Liver (tissue), 9 donors: ENCODE results near the gene RAI1. TPM values are rescaled to one million over a fixed set of nuclear protein-coding genes. Genes with fewer than 3 reads are reported as not detected.
A peak's percentile ranks its signal among the peaks of the same experiment; 100 is the strongest.

Experiments
- DNase-seq: peaks from one replicate; pipeline ENCODE4 v3.0.0-alpha.2; 2017; ENCODE audit warnings: low spot score
- H3K27ac ChIP-seq, 2 donors: one replicate each; pipeline ENCODE4 v1.7.0; 2013; ENCODE audit warnings: inconsistent platforms in 2 of 2, low read length in 2 of 2, control low read depth in 1 of 2, low read depth in 1 of 2, mild to moderate bottlenecking in 1 of 2
- H3K27me3 ChIP-seq, 4 donors: one replicate each; pipeline versions ENCODE4 v1.6.1 to v1.7.0; 2013; ENCODE audit warnings: low read length in 3 of 4, inconsistent platforms in 1 of 4, mild to moderate bottlenecking in 1 of 4, moderate library complexity in 1 of 4; ENCODE audit not compliant: control insufficient read depth in 4 of 4, insufficient read depth in 4 of 4
- H3K36me3 ChIP-seq, 4 donors: one replicate each; pipeline versions ENCODE4 v1.6.1 to v1.7.0; 2013; ENCODE audit warnings: low read length in 3 of 4, mild to moderate bottlenecking in 3 of 4, low read depth in 1 of 4, moderate library complexity in 1 of 4; ENCODE audit not compliant: control insufficient read depth in 4 of 4, insufficient read depth in 3 of 4
- H3K4me1 ChIP-seq, 4 donors: one replicate each; pipeline versions ENCODE4 v1.6.1 to v1.7.0; 2013; ENCODE audit warnings: low read length in 3 of 4, mild to moderate bottlenecking in 3 of 4, moderate library complexity in 1 of 4; ENCODE audit not compliant: control insufficient read depth in 4 of 4, insufficient read depth in 4 of 4
- H3K4me3 ChIP-seq, 3 donors: one replicate each; pipeline versions ENCODE4 v1.6.1 to v1.7.0; 2013; ENCODE audit warnings: low read length in 3 of 3, control low read depth in 1 of 3, low read depth in 1 of 3, mild to moderate bottlenecking in 1 of 3
- H3K9ac ChIP-seq, 2 donors: one replicate each; pipeline ENCODE4 v1.7.0; 2013; ENCODE audit warnings: low read length in 2 of 2, mild to moderate bottlenecking in 2 of 2, moderate library complexity in 2 of 2, control low read depth in 1 of 2, low read depth in 1 of 2
- H3K9me3 ChIP-seq, 4 donors: one replicate each; pipeline versions ENCODE4 v1.6.1 to v1.7.0; 2013; ENCODE audit warnings: low read length in 3 of 4; ENCODE audit not compliant: control insufficient read depth in 4 of 4
- EGR1 ChIP-seq, 2 donors: IDR thresholded peaks; 2 replicates each; pipeline ENCODE4 v1.6.1; 2016 to 2018; ENCODE audit warnings: antibody characterized with exemption in 2 of 2, low read depth in 2 of 2
- FOXA2 ChIP-seq: IDR thresholded peaks from 2 replicates; pipeline ENCODE4 v1.6.1; 2016; ENCODE audit warnings: antibody characterized with exemption
- GABPA ChIP-seq, 2 donors: IDR thresholded peaks in 1 of 2; conservative IDR thresholded peaks in 1 of 2; 2 replicates each; pipeline ENCODE4 v1.6.1; 2016; ENCODE audit warnings: antibody characterized with exemption in 2 of 2, mild to moderate bottlenecking in 1 of 2, moderate library complexity in 1 of 2
- HNF4A ChIP-seq, 2 donors: conservative IDR thresholded peaks; 2 replicates each; pipeline ENCODE4 v1.6.1; 2016; ENCODE audit warnings: antibody characterized with exemption in 2 of 2, mild to moderate bottlenecking in 2 of 2
- JUND ChIP-seq, 2 donors: IDR thresholded peaks; 2 replicates each; pipeline ENCODE4 v1.6.1; 2016; ENCODE audit warnings: antibody characterized with exemption in 2 of 2
- RAD21 ChIP-seq, 2 donors: IDR thresholded peaks; 2 replicates each; pipeline ENCODE4 v1.6.1; 2016; ENCODE audit warnings: antibody characterized with exemption in 2 of 2, mild to moderate bottlenecking in 2 of 2
- RXRA ChIP-seq, 2 donors: IDR thresholded peaks; 2 replicates each; pipeline ENCODE4 v1.6.1; 2017 to 2018; ENCODE audit warnings: antibody characterized with exemption in 2 of 2, mild to moderate bottlenecking in 1 of 2
- SP1 ChIP-seq: IDR thresholded peaks from 2 replicates; pipeline ENCODE4 v1.6.1; 2018; ENCODE audit warnings: antibody characterized with exemption, mild to moderate bottlenecking
- TAF1 ChIP-seq: conservative IDR thresholded peaks from 2 replicates; pipeline ENCODE4 v1.6.1; 2016; ENCODE audit warnings: antibody characterized with exemption, mild to moderate bottlenecking
- YY1 ChIP-seq: IDR thresholded peaks from 2 replicates; pipeline ENCODE4 v1.6.1; 2016; ENCODE audit warnings: antibody characterized with exemption, mild to moderate bottlenecking
- WGBS: extraction: QIAGEN DNeasy Blood & Tissue Kit; methylation state at CpG from one replicate; pipeline ENCODE4 v1.1.7; 2013; 5-methylcytosine and 5-hydroxymethylcytosine counted together
- polyA plus RNA-seq, 2 donors: library from polyadenylated mRNA; stranded (reverse) in 1 of 2; unstranded in 1 of 2; fragments of 200-250 nt in 1 of 2; fragments of >200 nt in 1 of 2; fragmentation: Nextera tagmentation in 1 of 2; extraction: Ambion mirVana in 1 of 2; gene quantifications; one replicate each; pipeline versions ENCODE4 v1.2.1 to v1.2.3, GENCODE V29; 2013 to 2015
- total RNA-seq, 2 donors: library from RNA; depleted of rRNA; stranded (reverse); fragments of >200 nt; gene quantifications; one replicate each; pipeline ENCODE4 v1.2.3, GENCODE V29; 2014
- TF ChIP-seq, protein P1 (sequence below): IDR thresholded peaks from 2 replicates; pipeline ENCODE4 v1.6.1; 2016; ENCODE audit warnings: antibody characterized with exemption, mild to moderate bottlenecking
- TF ChIP-seq, protein P2 (sequence below): fragments of 150-350 bp; IDR thresholded peaks from 2 replicates; pipeline ENCODE4 v1.5.1; 2017; ENCODE audit warnings: improper control_type of control experiment, low read depth, low read length; ENCODE audit not compliant: missing input control
- TF ChIP-seq, protein P3 (sequence below): IDR thresholded peaks from 2 replicates; pipeline ENCODE4 v1.6.1; 2016; ENCODE audit warnings: antibody characterized with exemption
- TF ChIP-seq, protein P4 (sequence below): IDR thresholded peaks from 2 replicates; pipeline ENCODE4 v1.6.1; 2016; ENCODE audit warnings: antibody characterized with exemption
- donor health status: healthy.
- donor health status: healthy.
- donor health status: healthy.
- donor health status: healthy.
- donor health status: healthy.

RAI1 gene
- total and polyA plus RNA-seq, 4 donors, result 0.57 to 7.6 (median 5.3) TPM

DNA sequence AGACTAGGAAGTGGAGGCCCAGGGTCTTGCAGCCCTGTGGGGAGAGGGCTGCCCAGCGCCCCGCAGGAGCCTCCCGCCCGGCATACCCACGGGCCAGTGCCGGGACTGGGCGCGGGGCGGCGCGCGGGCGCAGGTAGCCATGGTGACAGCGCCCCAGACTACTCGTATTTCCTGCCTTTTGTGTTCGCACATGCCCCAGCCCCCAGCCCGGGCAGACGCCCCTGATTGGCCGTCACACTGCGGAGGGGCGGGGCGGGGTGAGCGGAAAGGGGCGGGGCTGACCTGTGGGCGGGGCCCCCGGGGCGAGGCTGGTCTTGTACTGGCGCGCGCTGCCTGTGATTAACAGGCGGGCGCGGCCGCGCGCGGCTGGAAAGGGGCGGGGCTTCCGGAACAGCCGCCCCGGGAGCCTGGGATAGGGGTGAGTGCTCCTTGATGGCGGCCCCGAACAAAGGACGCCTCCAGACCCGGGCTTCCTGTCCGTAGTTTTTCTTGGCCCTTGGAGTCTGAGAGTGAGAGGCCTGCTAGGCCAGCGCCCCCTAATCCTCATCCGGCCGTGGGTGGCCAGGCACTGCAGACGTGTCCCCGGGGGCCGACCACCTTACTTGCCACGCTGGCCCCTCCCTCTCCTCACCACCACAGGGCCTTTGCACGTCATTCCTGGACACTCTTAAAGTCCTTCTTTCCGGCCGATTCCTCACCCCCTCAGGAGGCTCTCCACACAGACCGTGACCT is 71.0 kb downstream of the RAI1 start:
- H3K27me3 ChIP-seq, result no peaks in the 10 kb centered on the region
- H3K4me1 ChIP-seq, result peaks cover 4 to 24% (median 15%) of the 10 kb centered on the region in 4 donors
- no peaks in the 10 kb centered on the region for H3K36me3 ChIP-seq
- H3K9ac ChIP-seq, result peak overlapping the region in 1 of 2 donors; percentile 67
- WGBS, result 6% methylated on average over 57 of the region's 57 CpGs
- peak overlapping the region in 2 of 3 donors; percentile 46 to 52 for H3K4me3 ChIP-seq
- peak; percentile 99 for DNase-seq
- no peaks in the 10 kb centered on the region for H3K9me3 ChIP-seq
- TF ChIP-seq JUND (IDR thresholded peaks at IDR 0.05) (no peak), RXRA (IDR thresholded peaks at IDR 0.05) (peak; percentile 16 to 22), YY1 (peak; percentile 73), RAD21 (IDR thresholded peaks at IDR 0.05) (peak; percentile 22 to 55), FOXA2 (no peak), TAF1 (no peak), HNF4A (conservative IDR thresholded peaks at IDR 0.05) (peak in 1 of 2 donors; percentile 8), SP1 (peak; percentile 69), GABPA (IDR thresholded peaks at IDR 0.05 in 1 of 2, conservative IDR thresholded peaks at IDR 0.05 in 1 of 2) (peak in 1 of 2 donors; percentile 73)
- TF ChIP-seq, protein P1, sequence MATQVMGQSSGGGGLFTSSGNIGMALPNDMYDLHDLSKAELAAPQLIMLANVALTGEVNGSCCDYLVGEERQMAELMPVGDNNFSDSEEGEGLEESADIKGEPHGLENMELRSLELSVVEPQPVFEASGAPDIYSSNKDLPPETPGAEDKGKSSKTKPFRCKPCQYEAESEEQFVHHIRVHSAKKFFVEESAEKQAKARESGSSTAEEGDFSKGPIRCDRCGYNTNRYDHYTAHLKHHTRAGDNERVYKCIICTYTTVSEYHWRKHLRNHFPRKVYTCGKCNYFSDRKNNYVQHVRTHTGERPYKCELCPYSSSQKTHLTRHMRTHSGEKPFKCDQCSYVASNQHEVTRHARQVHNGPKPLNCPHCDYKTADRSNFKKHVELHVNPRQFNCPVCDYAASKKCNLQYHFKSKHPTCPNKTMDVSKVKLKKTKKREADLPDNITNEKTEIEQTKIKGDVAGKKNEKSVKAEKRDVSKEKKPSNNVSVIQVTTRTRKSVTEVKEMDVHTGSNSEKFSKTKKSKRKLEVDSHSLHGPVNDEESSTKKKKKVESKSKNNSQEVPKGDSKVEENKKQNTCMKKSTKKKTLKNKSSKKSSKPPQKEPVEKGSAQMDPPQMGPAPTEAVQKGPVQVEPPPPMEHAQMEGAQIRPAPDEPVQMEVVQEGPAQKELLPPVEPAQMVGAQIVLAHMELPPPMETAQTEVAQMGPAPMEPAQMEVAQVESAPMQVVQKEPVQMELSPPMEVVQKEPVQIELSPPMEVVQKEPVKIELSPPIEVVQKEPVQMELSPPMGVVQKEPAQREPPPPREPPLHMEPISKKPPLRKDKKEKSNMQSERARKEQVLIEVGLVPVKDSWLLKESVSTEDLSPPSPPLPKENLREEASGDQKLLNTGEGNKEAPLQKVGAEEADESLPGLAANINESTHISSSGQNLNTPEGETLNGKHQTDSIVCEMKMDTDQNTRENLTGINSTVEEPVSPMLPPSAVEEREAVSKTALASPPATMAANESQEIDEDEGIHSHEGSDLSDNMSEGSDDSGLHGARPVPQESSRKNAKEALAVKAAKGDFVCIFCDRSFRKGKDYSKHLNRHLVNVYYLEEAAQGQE, result peak; percentile 14
- TF ChIP-seq, protein P2, sequence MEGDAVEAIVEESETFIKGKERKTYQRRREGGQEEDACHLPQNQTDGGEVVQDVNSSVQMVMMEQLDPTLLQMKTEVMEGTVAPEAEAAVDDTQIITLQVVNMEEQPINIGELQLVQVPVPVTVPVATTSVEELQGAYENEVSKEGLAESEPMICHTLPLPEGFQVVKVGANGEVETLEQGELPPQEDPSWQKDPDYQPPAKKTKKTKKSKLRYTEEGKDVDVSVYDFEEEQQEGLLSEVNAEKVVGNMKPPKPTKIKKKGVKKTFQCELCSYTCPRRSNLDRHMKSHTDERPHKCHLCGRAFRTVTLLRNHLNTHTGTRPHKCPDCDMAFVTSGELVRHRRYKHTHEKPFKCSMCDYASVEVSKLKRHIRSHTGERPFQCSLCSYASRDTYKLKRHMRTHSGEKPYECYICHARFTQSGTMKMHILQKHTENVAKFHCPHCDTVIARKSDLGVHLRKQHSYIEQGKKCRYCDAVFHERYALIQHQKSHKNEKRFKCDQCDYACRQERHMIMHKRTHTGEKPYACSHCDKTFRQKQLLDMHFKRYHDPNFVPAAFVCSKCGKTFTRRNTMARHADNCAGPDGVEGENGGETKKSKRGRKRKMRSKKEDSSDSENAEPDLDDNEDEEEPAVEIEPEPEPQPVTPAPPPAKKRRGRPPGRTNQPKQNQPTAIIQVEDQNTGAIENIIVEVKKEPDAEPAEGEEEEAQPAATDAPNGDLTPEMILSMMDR, result peak; percentile 42
- H3K27ac ChIP-seq, result peak overlapping the region; percentile 52 to 79

DNA sequence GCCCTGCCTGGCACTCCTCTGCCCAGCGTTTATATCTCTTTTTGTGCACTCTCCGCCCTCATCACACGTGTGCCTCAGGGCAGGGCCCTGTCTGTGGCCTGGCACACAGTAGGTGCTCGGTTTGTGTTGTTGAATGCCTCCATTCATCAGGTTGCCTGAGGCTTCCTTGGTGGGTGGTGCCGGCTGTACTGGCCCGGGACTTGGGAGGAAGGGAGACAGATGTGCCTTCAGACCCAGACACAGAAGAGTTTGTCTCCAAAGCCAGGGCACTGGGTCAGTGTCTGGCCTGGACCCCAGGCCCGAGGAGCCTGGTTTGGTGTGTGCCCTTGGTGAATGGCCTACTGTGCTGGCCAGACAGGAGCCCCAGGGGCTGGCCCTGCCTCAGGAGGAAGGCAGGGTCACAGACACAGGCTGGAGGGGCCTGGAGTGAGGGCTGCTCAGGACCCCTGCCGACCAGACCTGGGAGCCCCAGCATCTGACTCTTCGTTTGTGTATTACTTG is 71.6 kb downstream of the RAI1 start:
- H3K4me3 ChIP-seq, result peak overlapping the region in 2 of 3 donors; percentile 23 to 52
- DNase-seq, result no peak

More for the DNA sequence above, 71.6 kb downstream of the RAI1 start:
- peaks cover 4 to 24% (median 15%) of the 10 kb centered on the region in 4 donors for H3K4me1 ChIP-seq
- peak overlapping the region; percentile 33 to 52 for H3K27ac ChIP-seq
- H3K36me3 ChIP-seq, result no peaks in the 10 kb centered on the region
- 61% methylated on average over 9 of the region's 9 CpGs for WGBS
- no peaks in the 10 kb centered on the region for H3K27me3 ChIP-seq
- no peak overlapping the region for H3K9ac ChIP-seq
- no peak for TF ChIP-seq RXRA (IDR thresholded peaks at IDR 0.05)
- no peak for TF ChIP-seq EGR1 (IDR thresholded peaks at IDR 0.05; ENCODE audit: low read depth in 2 of 2)
- TF ChIP-seq JUND (IDR thresholded peaks at IDR 0.05), result no peak
- TF ChIP-seq, protein P3, sequence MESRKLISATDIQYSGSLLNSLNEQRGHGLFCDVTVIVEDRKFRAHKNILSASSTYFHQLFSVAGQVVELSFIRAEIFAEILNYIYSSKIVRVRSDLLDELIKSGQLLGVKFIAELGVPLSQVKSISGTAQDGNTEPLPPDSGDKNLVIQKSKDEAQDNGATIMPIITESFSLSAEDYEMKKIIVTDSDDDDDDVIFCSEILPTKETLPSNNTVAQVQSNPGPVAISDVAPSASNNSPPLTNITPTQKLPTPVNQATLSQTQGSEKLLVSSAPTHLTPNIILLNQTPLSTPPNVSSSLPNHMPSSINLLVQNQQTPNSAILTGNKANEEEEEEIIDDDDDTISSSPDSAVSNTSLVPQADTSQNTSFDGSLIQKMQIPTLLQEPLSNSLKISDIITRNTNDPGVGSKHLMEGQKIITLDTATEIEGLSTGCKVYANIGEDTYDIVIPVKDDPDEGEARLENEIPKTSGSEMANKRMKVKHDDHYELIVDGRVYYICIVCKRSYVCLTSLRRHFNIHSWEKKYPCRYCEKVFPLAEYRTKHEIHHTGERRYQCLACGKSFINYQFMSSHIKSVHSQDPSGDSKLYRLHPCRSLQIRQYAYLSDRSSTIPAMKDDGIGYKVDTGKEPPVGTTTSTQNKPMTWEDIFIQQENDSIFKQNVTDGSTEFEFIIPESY, result no peak
- TF ChIP-seq, protein P4, sequence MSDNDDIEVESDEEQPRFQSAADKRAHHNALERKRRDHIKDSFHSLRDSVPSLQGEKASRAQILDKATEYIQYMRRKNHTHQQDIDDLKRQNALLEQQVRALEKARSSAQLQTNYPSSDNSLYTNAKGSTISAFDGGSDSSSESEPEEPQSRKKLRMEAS, result no peak
- TF ChIP-seq TAF1, result no peak
- no peak for TF ChIP-seq FOXA2
- no peak for TF ChIP-seq YY1
- H3K9me3 ChIP-seq, result no peaks in the 10 kb centered on the region
